ENCODE data around the gene NR1D1.

DNA sequence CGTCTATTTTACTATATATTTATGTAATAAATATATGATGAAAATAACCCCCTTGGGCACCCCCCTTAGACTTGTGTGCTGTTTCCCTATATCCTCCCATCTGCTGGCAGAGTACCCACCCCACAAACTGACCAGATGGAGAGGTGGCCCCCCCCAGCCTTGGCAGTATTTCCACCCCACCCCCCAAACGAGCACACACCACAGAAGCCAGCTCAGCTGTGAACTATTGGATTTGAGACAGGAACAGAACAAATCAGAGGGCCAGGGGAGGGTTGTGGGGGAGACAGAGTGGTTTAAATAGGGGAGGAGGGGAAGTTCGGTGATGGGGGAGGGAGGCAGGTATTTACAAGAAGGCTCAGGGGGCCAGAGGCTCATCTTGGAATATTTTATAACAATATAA is 7.8 kb downstream of the NR1D1 start:
- TF ChIP-seq, protein P1, sequence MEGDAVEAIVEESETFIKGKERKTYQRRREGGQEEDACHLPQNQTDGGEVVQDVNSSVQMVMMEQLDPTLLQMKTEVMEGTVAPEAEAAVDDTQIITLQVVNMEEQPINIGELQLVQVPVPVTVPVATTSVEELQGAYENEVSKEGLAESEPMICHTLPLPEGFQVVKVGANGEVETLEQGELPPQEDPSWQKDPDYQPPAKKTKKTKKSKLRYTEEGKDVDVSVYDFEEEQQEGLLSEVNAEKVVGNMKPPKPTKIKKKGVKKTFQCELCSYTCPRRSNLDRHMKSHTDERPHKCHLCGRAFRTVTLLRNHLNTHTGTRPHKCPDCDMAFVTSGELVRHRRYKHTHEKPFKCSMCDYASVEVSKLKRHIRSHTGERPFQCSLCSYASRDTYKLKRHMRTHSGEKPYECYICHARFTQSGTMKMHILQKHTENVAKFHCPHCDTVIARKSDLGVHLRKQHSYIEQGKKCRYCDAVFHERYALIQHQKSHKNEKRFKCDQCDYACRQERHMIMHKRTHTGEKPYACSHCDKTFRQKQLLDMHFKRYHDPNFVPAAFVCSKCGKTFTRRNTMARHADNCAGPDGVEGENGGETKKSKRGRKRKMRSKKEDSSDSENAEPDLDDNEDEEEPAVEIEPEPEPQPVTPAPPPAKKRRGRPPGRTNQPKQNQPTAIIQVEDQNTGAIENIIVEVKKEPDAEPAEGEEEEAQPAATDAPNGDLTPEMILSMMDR (IDR thresholded peaks at IDR 0.05): no peak
- no peak for TF ChIP-seq SIN3A (IDR thresholded peaks at IDR 0.05; ENCODE audit: borderline replicate concordance, insufficient read depth, low read depth, low read length)
- no peak for TF ChIP-seq REST (IDR thresholded peaks at IDR 0.05; ENCODE audit: insufficient read depth in 1 of 2, low read depth in 2 of 2, low read length in 1 of 2)
- TF ChIP-seq POLR2AphosphoS5 (IDR thresholded peaks at IDR 0.05; ENCODE audit: low read depth, low read length): no peak
